Amygdala (tissue), 56 donors: ENCODE data around the gene CHST10.
"Not testable (repeated sequence)": the region's sequence is repeated elsewhere in the genome, so short reads cannot be mapped to it uniquely, and the experiment has no call there.

ENCODE experiments used
- DNase-seq, 56 donors: peaks; one replicate each; lab custom pipeline; 2025; lab: John Stamatoyannopoulos, UW

CHST10 gene

GRCh38 chr2:100416935-100417710 lies at the start of gene CHST10:
CHST10 (minus strand) TSS chr2:100417668; CDS start chr2:100406675, 10,993 bp downstream.
- DNase-seq: peak in 40 of 56 donors; percentile 10 to 83 (median 52)

- DNase-seq: no peak
Measured at GRCh38 chr2:100460904-100461530, 43.5 kb upstream of the CHST10 start.

- not testable (repeated sequence) for DNase-seq
Measured at GRCh38 chr2:100456357-100456756, 38.9 kb upstream of the CHST10 start.

- no peak for DNase-seq
Measured at GRCh38 chr2:100453853-100454252, 36.4 kb upstream of the CHST10 start.

- DNase-seq: no peak
Measured at GRCh38 chr2:100451734-100452133, 34.3 kb upstream of the CHST10 start.

GRCh38 chr2:100451092-100451491 lies 33.6 kb upstream of the CHST10 start:
- DNase-seq: no peak

- no peak for DNase-seq
Measured at GRCh38 chr2:100446696-100447095, 29.2 kb upstream of the CHST10 start.

- no peak for DNase-seq
Measured at GRCh38 chr2:100437751-100438150, 20.3 kb upstream of the CHST10 start.

GRCh38 chr2:100429726-100430125 lies 12.3 kb upstream of the CHST10 start:
- no peak for DNase-seq

- peak in 37 of 56 donors; percentile 4 to 76 (median 36) for DNase-seq
Measured at GRCh38 chr2:100427627-100428258, 10.3 kb upstream of the CHST10 start.

- no peak for DNase-seq
Measured at GRCh38 chr2:100427111-100427510, 9.6 kb upstream of the CHST10 start.

- no peak for DNase-seq
Measured at GRCh38 chr2:100426384-100426720, 8.9 kb upstream of the CHST10 start.

- DNase-seq: no peak
Measured at GRCh38 chr2:100425573-100426383, 8.3 kb upstream of the CHST10 start.

GRCh38 chr2:100425107-100425506 lies 7.6 kb upstream of the CHST10 start:
- no peak for DNase-seq

- no peak for DNase-seq
Measured at GRCh38 chr2:100424277-100424875, 6.9 kb upstream of the CHST10 start.

GRCh38 chr2:100423631-100424030 lies 6.2 kb upstream of the CHST10 start:
- no peak for DNase-seq

GRCh38 chr2:100422320-100423055 lies 5.0 kb upstream of the CHST10 start:
- DNase-seq: peak in 9 of 56 donors; percentile 10 to 48 (median 18)

GRCh38 chr2:100419915-100420314 lies 2.4 kb upstream of the CHST10 start:
- DNase-seq: no peak

- no peak for DNase-seq
Measured at GRCh38 chr2:100418406-100418962, 1.0 kb upstream of the CHST10 start.
